ENCODE data around the gene SORCS1. TPM values are rescaled to one million over a fixed set of nuclear protein-coding genes. Genes with fewer than 3 reads are reported as not detected.

Gene SORCS1
- total and polyA plus RNA-seq, 2 of the 8 experiments (the other 6 are each of a cell fraction or from before 2014, with no cell fraction given), result 4.1 to 4.6 TPM

DNA sequence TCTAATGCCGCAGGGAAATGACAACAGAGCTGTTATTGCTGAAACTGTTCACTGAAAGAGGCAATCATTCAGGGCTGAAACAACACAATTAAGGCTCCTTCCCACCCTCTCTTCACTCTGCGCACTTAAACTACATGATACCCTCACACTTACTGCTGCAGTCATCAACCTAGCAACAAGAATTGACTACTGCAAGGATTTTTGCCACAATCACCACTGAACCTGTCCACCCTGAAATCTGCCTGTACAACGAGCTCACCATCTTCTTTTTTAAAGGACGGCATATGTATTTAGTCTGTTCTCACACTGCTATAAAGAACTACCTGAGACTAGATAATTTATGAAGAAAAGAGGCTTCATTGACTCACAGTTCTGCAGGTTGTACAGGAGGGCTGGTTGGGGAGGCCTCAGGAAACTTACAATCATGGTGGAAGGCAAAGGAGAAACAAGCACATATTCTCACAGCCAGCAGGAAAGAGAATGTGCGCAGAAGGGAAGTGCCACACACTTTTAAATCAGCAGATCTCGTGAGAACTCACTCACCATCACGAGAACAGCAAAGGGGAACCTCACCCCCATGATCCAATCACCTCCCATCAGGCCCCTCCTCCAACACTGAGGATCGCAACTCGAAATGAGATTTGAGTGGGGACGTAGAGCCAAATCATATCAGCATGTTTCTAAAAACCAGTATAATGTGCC, 131.7 kb downstream of the SORCS1 start (continued):
- no peak for TF ChIP-seq RNF2 (IDR thresholded peaks at IDR 0.05; ENCODE audit: borderline replicate concordance, low read depth, low read length, missing control alignments, poor library complexity, severe bottlenecking)
